ENCODE results near the gene ELOA.

- TF ChIP-seq CTCF (IDR thresholded peaks at IDR 0.05) (no peak), ZFX (IDR thresholded peaks at IDR 0.05; ENCODE audit: borderline replicate concordance) (no peak)
Measured at GRCh38 chr1:23800400-23801337, 57.4 kb downstream of the ELOA start, which contains the start of gene GALE.
